GM12892 (cell line): ENCODE data around the gene CBFA2T2.

ENCODE experiments used
- POLR2A ChIP-seq: IDR thresholded peaks from 2 replicates; pipeline ENCODE4 v1.6.1; 2011; ENCODE audit warnings: low read depth, low read length, control low read depth
- POLR2AphosphoS5 ChIP-seq: IDR thresholded peaks from 2 replicates; pipeline ENCODE4 v1.6.1; 2011; ENCODE audit warnings: low read depth, low read length, control low read depth
- TAF1 ChIP-seq: IDR thresholded peaks from 2 replicates; pipeline ENCODE4 v1.6.1; 2011; ENCODE audit warnings: low read depth, mild to moderate bottlenecking, control low read depth, low read length, borderline replicate concordance

- TF ChIP-seq POLR2A (no peak), TAF1 (no peak), POLR2AphosphoS5 (no peak)
Measured at GRCh38 chr20:33443006-33443511, 46.8 kb upstream of the CBFA2T2 start.
